Measurements from ENCODE around the gene BRSK2. TPM values are rescaled to one million over a fixed set of nuclear protein-coding genes. Genes with fewer than 3 reads are reported as not detected.

Gene BRSK2
- total and polyA plus RNA-seq, 4 donors, result 14.1 to 106 (median 56.8) TPM

DNA sequence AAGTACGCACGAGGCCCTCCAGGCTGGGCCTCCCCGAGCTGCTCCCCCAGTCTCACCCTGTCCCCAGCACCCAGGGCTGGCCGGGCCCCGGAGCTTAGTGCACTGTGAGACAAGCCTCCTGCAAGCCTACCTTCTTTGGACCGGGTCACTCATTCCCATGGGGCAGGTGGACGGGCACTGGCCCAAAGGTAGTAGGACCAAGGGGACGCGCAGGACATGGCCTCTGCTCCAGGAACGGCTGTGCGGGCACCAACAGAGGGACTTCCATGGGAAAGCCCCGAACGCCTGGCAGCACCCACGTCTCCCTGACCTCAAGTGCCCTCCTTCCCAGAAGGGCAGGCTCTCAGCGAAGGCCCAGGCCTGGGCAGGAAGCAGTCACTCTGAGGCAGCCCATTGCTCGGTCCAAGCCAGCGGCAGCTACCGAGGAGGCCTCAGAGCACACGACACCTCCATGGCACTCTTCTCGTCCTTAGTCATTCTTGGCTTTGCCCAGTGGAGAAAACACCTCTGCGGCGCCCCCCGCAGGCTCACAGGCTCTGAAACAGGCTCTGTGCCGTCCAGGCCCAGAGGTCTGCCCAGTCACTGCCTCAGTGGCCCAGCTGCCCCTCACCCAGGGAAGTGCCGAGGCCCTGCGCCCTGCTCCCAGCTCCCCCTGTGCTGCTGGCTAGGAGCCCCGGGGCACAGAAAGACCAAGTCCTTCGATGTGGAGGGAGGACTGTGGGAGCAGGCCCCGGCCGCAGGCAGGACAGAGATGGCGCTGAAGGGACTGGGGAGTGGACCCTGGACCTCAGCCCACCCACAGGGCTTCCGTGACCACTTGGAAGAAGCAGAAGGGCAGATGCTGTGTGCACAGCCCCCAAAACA, 93.1 kb downstream of the BRSK2 start:
- WGBS (ENCODE audit: insufficient coverage), result 87% methylated on average over 32 of the region's 32 CpGs
- H3K27me3 ChIP-seq (ENCODE audit: control insufficient read depth, insufficient read depth, low read length), result no peaks in the 10 kb centered on the region
- H3K9me3 ChIP-seq (ENCODE audit: control insufficient read depth, insufficient read depth, low read length), result no peaks in the 10 kb centered on the region
- H3K27ac ChIP-seq (ENCODE audit: low read depth, low read length), result no peak overlapping the region
- no peak overlapping the region for H3K4me3 ChIP-seq (ENCODE audit: low read depth, low read length)
- peaks cover 84% of the 10 kb centered on the region for H3K36me3 ChIP-seq (ENCODE audit: control insufficient read depth, insufficient read depth, low read length)
- H3K4me1 ChIP-seq (ENCODE audit: control insufficient read depth, insufficient read depth, low read length), result peaks cover 50% of the 10 kb centered on the region
- no peak for DNase-seq (ENCODE audit: low read depth in 4 of 6, low spot score in 6 of 6)

DNA sequence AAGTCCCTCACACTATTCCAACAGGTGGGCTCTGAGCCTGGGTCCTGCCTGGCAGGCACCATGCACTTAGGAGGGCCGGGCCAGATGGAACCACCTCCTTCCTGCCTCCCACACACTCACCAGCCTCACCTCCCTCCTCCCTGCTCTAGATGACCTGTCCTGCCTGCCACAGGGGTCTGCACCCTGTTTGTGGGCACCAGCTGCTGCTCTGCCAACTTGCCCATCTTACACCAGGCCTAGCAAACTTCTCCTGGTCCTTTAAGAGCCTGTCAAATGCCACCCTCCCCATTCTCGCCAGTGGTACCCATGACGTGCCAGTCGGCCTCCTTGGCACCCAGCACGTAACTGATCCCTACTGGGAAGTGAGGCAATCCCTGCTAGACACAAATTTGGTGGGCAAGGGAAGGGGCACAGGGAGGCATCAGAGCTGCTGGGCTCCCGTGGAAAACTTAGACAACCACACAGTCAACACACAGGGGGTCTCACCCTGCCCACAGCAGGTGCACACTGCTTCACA, 93.8 kb downstream of the BRSK2 start:
- Histone ChIP-seq H3K27me3 (ENCODE audit: control insufficient read depth, insufficient read depth, low read length) (no peaks in the 10 kb centered on the region), H3K4me3 (ENCODE audit: low read depth, low read length) (no peak overlapping the region), H3K27ac (ENCODE audit: low read depth, low read length) (no peak overlapping the region), H3K4me1 (ENCODE audit: control insufficient read depth, insufficient read depth, low read length) (peaks cover 55% of the 10 kb centered on the region), H3K36me3 (ENCODE audit: control insufficient read depth, insufficient read depth, low read length) (peaks cover 81% of the 10 kb centered on the region), H3K9me3 (ENCODE audit: control insufficient read depth, insufficient read depth, low read length) (no peaks in the 10 kb centered on the region)
- no peak for DNase-seq (ENCODE audit: low read depth in 4 of 6, low spot score in 6 of 6)
- 52% methylated on average over 5 of the region's 6 CpGs for WGBS (ENCODE audit: insufficient coverage)

DNA sequence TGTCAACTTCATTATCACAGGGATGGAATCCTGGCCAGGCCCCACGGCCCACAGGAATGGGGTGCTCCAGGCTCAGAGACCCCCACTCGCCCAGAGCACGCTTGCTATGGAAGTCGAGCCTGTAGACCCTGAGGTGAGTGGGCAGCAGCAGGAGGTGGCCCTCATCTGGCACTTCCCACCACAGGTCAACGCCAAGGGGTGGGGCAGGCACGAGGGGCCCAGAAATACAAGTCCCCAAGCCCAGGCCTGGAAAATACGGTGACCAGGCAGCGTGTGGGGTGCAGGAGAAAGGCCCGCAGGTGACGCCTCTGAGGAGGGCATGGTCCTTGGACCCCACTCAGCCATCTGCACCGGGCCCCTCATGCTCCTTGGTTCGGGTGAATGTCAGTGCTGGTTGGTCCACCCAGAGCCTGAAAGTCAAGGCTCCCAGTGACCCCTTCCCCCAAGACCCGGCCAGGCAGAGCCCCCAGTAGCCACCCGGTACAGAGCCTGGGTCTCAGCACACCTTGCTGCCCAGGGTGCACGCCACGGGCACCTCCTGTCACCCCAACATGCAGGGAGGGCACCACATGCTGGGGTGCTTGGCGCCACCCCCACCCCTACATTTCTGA, 94.4 kb downstream of the BRSK2 start:
- Histone ChIP-seq H3K27me3 (ENCODE audit: control insufficient read depth, insufficient read depth, low read length) (no peaks in the 10 kb centered on the region), H3K36me3 (ENCODE audit: control insufficient read depth, insufficient read depth, low read length) (peaks cover 79% of the 10 kb centered on the region), H3K27ac (ENCODE audit: low read depth, low read length) (no peak overlapping the region), H3K9me3 (ENCODE audit: control insufficient read depth, insufficient read depth, low read length) (no peaks in the 10 kb centered on the region), H3K4me3 (ENCODE audit: low read depth, low read length) (no peak overlapping the region), H3K4me1 (ENCODE audit: control insufficient read depth, insufficient read depth, low read length) (peaks cover 62% of the 10 kb centered on the region)
- WGBS (ENCODE audit: insufficient coverage), result 95% methylated on average over 14 of the region's 17 CpGs
- DNase-seq (ENCODE audit: low read depth in 4 of 6, low spot score in 6 of 6), result no peak

GRCh38 chr11:1484695-1485503, 95.2 kb downstream of the BRSK2 start:
- WGBS (ENCODE audit: insufficient coverage), result 54% methylated on average over 17 of the region's 20 CpGs
- Histone ChIP-seq H3K4me3 (ENCODE audit: low read depth, low read length) (no peak overlapping the region), H3K27ac (ENCODE audit: low read depth, low read length) (no peak overlapping the region), H3K36me3 (ENCODE audit: control insufficient read depth, insufficient read depth, low read length) (peaks cover 71% of the 10 kb centered on the region), H3K9me3 (ENCODE audit: control insufficient read depth, insufficient read depth, low read length) (no peaks in the 10 kb centered on the region), H3K27me3 (ENCODE audit: control insufficient read depth, insufficient read depth, low read length) (no peaks in the 10 kb centered on the region), H3K4me1 (ENCODE audit: control insufficient read depth, insufficient read depth, low read length) (peaks cover 69% of the 10 kb centered on the region)
- no peak for DNase-seq (ENCODE audit: low read depth in 4 of 6, low spot score in 6 of 6)

GRCh38 chr11:1485504-1485885, 95.8 kb downstream of the BRSK2 start:
- WGBS (ENCODE audit: insufficient coverage), result 89% methylated on average over 6 of the region's 17 CpGs
- Histone ChIP-seq H3K36me3 (ENCODE audit: control insufficient read depth, insufficient read depth, low read length) (peaks cover 65% of the 10 kb centered on the region), H3K4me1 (ENCODE audit: control insufficient read depth, insufficient read depth, low read length) (peaks cover 69% of the 10 kb centered on the region), H3K27ac (ENCODE audit: low read depth, low read length) (no peak overlapping the region), H3K9me3 (ENCODE audit: control insufficient read depth, insufficient read depth, low read length) (no peaks in the 10 kb centered on the region), H3K4me3 (ENCODE audit: low read depth, low read length) (no peak overlapping the region), H3K27me3 (ENCODE audit: control insufficient read depth, insufficient read depth, low read length) (no peaks in the 10 kb centered on the region)
- no peak for DNase-seq (ENCODE audit: low read depth in 4 of 6, low spot score in 6 of 6)

- no peaks in the 10 kb centered on the region for H3K9me3 ChIP-seq (ENCODE audit: control insufficient read depth, insufficient read depth, low read length)
- WGBS (ENCODE audit: insufficient coverage), result 43% methylated on average over 28 of the region's 31 CpGs
- H3K27me3 ChIP-seq (ENCODE audit: control insufficient read depth, insufficient read depth, low read length), result no peaks in the 10 kb centered on the region
- no peak within 1 kb of the TSS for H3K4me3 ChIP-seq (ENCODE audit: low read depth, low read length)
- H3K27ac ChIP-seq (ENCODE audit: low read depth, low read length), result no peak within 1 kb of the TSS
- peaks cover 58% of the 10 kb centered on the region for H3K36me3 ChIP-seq (ENCODE audit: control insufficient read depth, insufficient read depth, low read length)
- peaks cover 69% of the 10 kb centered on the region for H3K4me1 ChIP-seq (ENCODE audit: control insufficient read depth, insufficient read depth, low read length)
- peak in 1 of 6 donors; percentile 71 for DNase-seq (ENCODE audit: low read depth in 4 of 6, low spot score in 6 of 6)
Observed at GRCh38 chr11:1486054-1486825, 96.5 kb downstream of the BRSK2 start, which contains the start of gene MOB2. Gene MOB2 (minus strand): TSS chr11:1486779. CDS start chr11:1486556, 223 bp downstream.

GRCh38 chr11:1487091-1487850, 97.5 kb downstream of the BRSK2 start:
- Histone ChIP-seq H3K27me3 (ENCODE audit: control insufficient read depth, insufficient read depth, low read length) (no peaks in the 10 kb centered on the region), H3K4me1 (ENCODE audit: control insufficient read depth, insufficient read depth, low read length) (peaks cover 69% of the 10 kb centered on the region), H3K36me3 (ENCODE audit: control insufficient read depth, insufficient read depth, low read length) (peaks cover 50% of the 10 kb centered on the region), H3K27ac (ENCODE audit: low read depth, low read length) (no peak overlapping the region), H3K4me3 (ENCODE audit: low read depth, low read length) (no peak overlapping the region), H3K9me3 (ENCODE audit: control insufficient read depth, insufficient read depth, low read length) (no peaks in the 10 kb centered on the region)
- 85% methylated on average over 21 of the region's 21 CpGs for WGBS (ENCODE audit: insufficient coverage)
- no peak for DNase-seq (ENCODE audit: low read depth in 4 of 6, low spot score in 6 of 6)

- no peak overlapping the region for H3K27ac ChIP-seq (ENCODE audit: low read depth, low read length)
- 90% methylated on average over 23 of the region's 23 CpGs for WGBS (ENCODE audit: insufficient coverage)
- no peak for DNase-seq (ENCODE audit: low read depth in 4 of 6, low spot score in 6 of 6)
- H3K27me3 ChIP-seq (ENCODE audit: control insufficient read depth, insufficient read depth, low read length), result no peaks in the 10 kb centered on the region
- H3K4me3 ChIP-seq (ENCODE audit: low read depth, low read length), result no peak overlapping the region
- peaks cover 43% of the 10 kb centered on the region for H3K36me3 ChIP-seq (ENCODE audit: control insufficient read depth, insufficient read depth, low read length)
- H3K9me3 ChIP-seq (ENCODE audit: control insufficient read depth, insufficient read depth, low read length), result no peaks in the 10 kb centered on the region
- H3K4me1 ChIP-seq (ENCODE audit: control insufficient read depth, insufficient read depth, low read length), result peaks cover 67% of the 10 kb centered on the region
Observed at GRCh38 chr11:1487851-1488574, 98.3 kb downstream of the BRSK2 start.
